Measurements from ENCODE around the gene MARK3.

The MARK3 gene

DNA sequence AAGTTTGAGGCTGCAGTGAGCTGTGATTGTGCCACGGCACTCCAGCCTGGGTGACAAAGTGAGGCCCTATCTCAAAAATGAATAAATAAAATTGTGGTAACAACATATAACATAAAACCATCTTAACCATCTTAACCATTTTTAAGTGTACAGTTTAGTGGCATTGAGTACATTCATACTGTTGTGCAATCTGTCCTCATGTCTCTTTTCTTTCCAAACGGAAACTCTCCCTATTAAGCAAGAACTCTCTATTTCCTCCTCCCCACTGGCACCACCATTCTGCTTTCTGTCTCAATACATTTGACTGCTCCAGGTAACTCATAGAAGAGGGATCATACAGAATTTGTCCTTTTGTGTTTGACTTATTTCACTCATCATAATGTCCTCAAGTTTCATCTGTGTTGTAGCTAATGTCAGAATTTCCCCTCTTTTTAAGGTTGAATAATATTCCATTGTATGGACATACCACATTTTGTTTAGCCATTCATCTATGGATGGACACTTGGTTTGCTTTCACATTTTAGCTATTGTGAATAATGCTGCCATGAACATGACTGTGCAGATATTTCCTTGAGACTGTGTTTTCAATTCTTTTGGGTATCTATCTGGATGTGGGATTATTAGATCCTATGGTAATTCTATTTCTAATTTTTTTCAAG is 4.4 kb upstream of the MARK3 start:
- H3K27ac ChIP-seq: no peak overlapping the region
- TF ChIP-seq, protein P1, sequence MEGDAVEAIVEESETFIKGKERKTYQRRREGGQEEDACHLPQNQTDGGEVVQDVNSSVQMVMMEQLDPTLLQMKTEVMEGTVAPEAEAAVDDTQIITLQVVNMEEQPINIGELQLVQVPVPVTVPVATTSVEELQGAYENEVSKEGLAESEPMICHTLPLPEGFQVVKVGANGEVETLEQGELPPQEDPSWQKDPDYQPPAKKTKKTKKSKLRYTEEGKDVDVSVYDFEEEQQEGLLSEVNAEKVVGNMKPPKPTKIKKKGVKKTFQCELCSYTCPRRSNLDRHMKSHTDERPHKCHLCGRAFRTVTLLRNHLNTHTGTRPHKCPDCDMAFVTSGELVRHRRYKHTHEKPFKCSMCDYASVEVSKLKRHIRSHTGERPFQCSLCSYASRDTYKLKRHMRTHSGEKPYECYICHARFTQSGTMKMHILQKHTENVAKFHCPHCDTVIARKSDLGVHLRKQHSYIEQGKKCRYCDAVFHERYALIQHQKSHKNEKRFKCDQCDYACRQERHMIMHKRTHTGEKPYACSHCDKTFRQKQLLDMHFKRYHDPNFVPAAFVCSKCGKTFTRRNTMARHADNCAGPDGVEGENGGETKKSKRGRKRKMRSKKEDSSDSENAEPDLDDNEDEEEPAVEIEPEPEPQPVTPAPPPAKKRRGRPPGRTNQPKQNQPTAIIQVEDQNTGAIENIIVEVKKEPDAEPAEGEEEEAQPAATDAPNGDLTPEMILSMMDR (IDR thresholded peaks at IDR 0.05): no peak
- no peak for TF ChIP-seq ZFX (IDR thresholded peaks at IDR 0.05; ENCODE audit: borderline replicate concordance)

- no peak overlapping the region for H3K27ac ChIP-seq
- TF ChIP-seq, protein P1 (IDR thresholded peaks at IDR 0.05): no peak
- TF ChIP-seq ZFX (IDR thresholded peaks at IDR 0.05; ENCODE audit: borderline replicate concordance): no peak
Observed at GRCh38 chr14:103382376-103382775, 2.8 kb upstream of the MARK3 start.

GRCh38 chr14:103384450-103385151 is 614 bp upstream of the MARK3 start:
- TF ChIP-seq ZFX (IDR thresholded peaks at IDR 0.05; ENCODE audit: borderline replicate concordance): no peak
- TF ChIP-seq, protein P1 (IDR thresholded peaks at IDR 0.05): no peak
- H3K27ac ChIP-seq: peak overlapping the region; percentile 85

DNA sequence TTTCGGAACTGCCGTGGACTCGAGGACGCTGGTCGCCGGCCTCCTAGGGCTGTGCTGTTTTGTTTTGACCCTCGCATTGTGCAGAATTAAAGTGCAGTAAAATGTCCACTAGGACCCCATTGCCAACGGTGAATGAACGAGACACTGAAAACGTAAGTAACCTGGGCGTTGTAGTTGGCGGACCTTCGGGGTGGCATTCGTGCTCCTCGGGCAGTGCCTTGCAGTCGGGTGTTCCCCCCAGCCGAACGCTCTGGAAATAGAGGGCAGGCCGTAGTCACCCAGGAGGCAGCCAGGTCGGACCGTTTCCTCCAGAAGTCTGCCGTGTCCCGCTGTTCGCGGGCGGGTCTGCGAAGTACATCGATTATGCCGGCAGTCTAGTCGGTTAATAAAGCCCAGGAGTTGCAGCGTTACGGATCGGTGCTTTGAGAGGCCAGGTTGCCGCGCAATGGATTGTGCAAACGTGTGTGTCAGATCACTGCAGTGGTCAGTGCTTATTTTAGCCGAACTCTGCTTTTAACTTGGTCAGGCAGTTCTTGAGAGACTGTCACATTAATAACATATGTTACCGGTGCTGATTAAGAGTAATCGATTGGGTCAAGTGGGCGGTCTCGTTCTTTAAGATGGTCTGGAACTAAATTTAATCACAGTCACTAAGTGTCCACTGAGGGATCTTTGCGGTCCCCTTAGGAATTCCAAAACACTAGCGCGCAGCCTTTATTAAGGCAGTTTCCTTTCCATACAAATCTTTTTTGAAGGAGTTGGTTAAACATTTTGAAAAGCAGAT is 906 bp downstream of the MARK3 start:
- H3K27ac ChIP-seq: peak overlapping the region; percentile 85
- TF ChIP-seq, protein P1 (IDR thresholded peaks at IDR 0.05): 0 out of 2 replicates have a peak, but pooled peaks have one; percentile 12
- TF ChIP-seq ZFX (IDR thresholded peaks at IDR 0.05; ENCODE audit: borderline replicate concordance): no peak

DNA sequence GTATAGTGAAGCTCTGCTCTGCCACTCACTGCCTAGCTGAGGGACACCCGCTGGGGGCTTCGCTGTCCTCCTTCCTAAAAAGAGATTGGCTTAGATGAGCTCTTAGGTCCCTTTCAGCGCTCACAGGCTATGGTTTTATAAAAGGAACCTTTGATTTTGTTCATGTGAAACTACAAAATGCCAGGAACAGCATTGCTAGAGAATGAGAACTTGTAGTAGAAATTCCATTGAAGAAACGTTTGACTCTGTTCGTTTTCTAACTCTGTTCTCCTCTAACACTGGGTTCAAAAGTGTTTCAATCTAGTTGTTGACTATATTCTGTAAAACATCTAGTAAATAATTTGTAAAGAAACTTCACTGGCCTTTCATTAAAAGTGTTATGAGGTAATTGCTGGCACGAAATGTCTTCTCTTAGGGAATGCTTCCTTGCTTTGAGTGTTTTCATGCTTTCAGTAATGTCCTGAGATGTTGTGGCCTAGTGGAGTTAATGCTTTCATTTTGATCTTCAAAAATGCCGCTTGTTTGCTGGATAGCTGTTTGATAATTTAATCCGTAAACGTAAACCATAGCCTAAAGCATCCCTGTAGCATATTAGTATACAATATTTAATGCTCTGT is 1.6 kb downstream of the MARK3 start:
- 0 out of 2 replicates have a peak overlapping the region, but pooled peaks have one; percentile 85 for H3K27ac ChIP-seq
- no peak for TF ChIP-seq ZFX (IDR thresholded peaks at IDR 0.05; ENCODE audit: borderline replicate concordance)
- TF ChIP-seq, protein P1 (IDR thresholded peaks at IDR 0.05): no peak

DNA sequence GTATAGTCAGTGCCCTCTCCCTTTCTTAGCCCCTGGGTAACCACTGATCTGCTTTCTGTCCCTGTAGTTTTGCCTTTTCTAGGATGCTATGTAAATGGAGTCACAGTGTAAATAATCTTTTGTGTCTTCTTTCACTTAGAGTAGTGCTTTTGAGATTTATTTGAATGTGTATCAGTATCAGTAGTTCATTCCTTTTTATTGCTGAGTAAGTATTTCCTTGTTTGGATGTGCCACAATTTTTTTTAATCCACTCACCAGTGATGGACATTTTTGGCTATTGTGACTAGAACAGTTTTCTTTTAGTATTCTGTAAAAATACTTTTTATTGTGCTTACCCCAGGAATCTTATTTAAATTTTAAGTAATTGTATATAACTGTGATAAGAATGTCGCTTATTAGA is 3.4 kb downstream of the MARK3 start:
- no peak for TF ChIP-seq ZFX (IDR thresholded peaks at IDR 0.05; ENCODE audit: borderline replicate concordance)
- TF ChIP-seq, protein P1 (IDR thresholded peaks at IDR 0.05): no peak
- H3K27ac ChIP-seq: no peak overlapping the region

Measured in 22Rv1 (cell line).